Neural cell (in vitro differentiated cells): ENCODE measurements around the gene PPP2CA.

ENCODE experiments used
- EZH2 ChIP-seq: fragments of 200-600, 300-800 bp; shearing (Covaris generic), sonication (generic); IDR thresholded peaks from 2 replicates; pipeline ENCODE4 v1.6.1; 2014; ENCODE audit warnings: antibody characterized with exemption, low read length, borderline replicate concordance, mild to moderate bottlenecking; ENCODE audit not compliant: insufficient read depth, poor library complexity, severe bottlenecking
- POLR2AphosphoS5 ChIP-seq: IDR thresholded peaks from 2 replicates; pipeline ENCODE4 v1.6.1; 2012
- SMC3 ChIP-seq: fragments of 450-650 bp; conservative IDR thresholded peaks from 2 replicates; pipeline ENCODE4 v1.6.1; 2014; ENCODE audit warnings: antibody characterized with exemption, mild to moderate bottlenecking, moderate library complexity; ENCODE audit not compliant: poor library complexity
- TF ChIP-seq, protein P1 (sequence below): fragments of 450-650 bp; IDR thresholded peaks from 2 replicates; pipeline ENCODE4 v1.5.1; 2014; ENCODE audit warnings: antibody characterized with exemption, mild to moderate bottlenecking, moderate library complexity; ENCODE audit not compliant: poor library complexity, severe bottlenecking

DNA sequence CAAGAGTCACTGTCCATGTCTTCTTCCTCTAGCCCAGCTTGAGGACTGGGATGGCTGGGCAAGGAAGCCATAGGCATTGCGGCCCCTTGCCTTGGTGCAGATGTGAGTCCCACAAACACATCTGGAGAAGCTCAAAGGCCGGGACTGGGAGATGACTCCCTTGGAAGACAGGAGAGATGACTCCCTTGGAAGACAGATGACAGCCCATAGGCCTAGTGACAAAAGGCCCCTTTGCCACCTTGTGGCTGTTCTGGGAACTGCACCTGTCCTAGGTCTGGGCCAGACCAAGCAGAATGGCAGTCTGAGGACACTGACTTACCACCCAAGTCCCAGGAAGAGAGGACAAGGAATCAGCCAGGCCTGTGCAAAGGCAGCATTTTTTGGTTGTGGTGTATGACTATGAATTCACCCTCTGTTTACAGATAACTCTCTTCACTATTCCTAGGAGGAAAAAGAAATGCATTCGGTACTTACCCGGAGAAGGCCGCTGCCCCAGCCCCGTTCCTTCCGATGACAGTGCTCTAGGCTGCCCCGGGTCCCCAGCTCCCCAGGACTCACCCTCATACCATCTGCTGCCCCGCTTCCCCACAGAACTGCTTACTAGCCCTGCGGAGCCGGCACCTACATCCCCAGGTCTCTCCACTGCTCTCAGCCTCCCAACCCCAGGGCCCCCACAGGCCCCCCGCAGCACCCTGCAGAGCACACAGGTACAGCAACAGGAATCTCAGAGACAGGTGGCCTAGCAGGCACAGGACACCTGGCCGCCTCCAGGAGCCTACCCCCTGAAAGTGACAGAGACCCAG is 79.9 kb downstream of the PPP2CA start:
- TF ChIP-seq, protein P1, sequence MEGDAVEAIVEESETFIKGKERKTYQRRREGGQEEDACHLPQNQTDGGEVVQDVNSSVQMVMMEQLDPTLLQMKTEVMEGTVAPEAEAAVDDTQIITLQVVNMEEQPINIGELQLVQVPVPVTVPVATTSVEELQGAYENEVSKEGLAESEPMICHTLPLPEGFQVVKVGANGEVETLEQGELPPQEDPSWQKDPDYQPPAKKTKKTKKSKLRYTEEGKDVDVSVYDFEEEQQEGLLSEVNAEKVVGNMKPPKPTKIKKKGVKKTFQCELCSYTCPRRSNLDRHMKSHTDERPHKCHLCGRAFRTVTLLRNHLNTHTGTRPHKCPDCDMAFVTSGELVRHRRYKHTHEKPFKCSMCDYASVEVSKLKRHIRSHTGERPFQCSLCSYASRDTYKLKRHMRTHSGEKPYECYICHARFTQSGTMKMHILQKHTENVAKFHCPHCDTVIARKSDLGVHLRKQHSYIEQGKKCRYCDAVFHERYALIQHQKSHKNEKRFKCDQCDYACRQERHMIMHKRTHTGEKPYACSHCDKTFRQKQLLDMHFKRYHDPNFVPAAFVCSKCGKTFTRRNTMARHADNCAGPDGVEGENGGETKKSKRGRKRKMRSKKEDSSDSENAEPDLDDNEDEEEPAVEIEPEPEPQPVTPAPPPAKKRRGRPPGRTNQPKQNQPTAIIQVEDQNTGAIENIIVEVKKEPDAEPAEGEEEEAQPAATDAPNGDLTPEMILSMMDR = peak; percentile 81
- TF ChIP-seq EZH2 (no peak), POLR2AphosphoS5 (no peak), SMC3 (peak; percentile 75)
